ENCODE results near the gene TMC2.
"Not testable (repeated sequence)": the region's sequence is repeated elsewhere in the genome, so short reads cannot be mapped to it uniquely, and the experiment has no call there.

The TMC2 gene

GRCh38 chr20:2524709-2525506, 11.5 kb upstream of the TMC2 start:
- DNase-seq: peak; percentile 58

GRCh38 chr20:2526218-2526583, 10.2 kb upstream of the TMC2 start:
- DNase-seq: not testable (repeated sequence)

GRCh38 chr20:2527762-2528161, 8.6 kb upstream of the TMC2 start:
- DNase-seq: no peak

- no peak for DNase-seq
These were observed 7.6 kb upstream of the TMC2 start for GRCh38 chr20:2528671-2529271.

- no peak for DNase-seq
These were observed 3.3 kb upstream of the TMC2 start for GRCh38 chr20:2533118-2533517.

GRCh38 chr20:2535711-2536559, 438 bp upstream of the TMC2 start:
- DNase-seq: no peak

- no peak for DNase-seq
These were observed 728 bp downstream of the TMC2 start for GRCh38 chr20:2537101-2537500.

- no peak for DNase-seq
These were observed 2.0 kb downstream of the TMC2 start for GRCh38 chr20:2538356-2538755.

GRCh38 chr20:2538931-2539720, 2.8 kb downstream of the TMC2 start:
- DNase-seq: no peak

- DNase-seq: no peak
These were observed 5.6 kb downstream of the TMC2 start for GRCh38 chr20:2541940-2542339.

GRCh38 chr20:2542361-2542760, 6.0 kb downstream of the TMC2 start:
- DNase-seq: no peak

- no peak for DNase-seq
These were observed 7.8 kb downstream of the TMC2 start for GRCh38 chr20:2544211-2544610.

- no peak for DNase-seq
These were observed 9.2 kb downstream of the TMC2 start for GRCh38 chr20:2545594-2545993.

- DNase-seq: no peak
These were observed 21.7 kb downstream of the TMC2 start for GRCh38 chr20:2557873-2558580.

GRCh38 chr20:2558581-2559278, 22.4 kb downstream of the TMC2 start:
- DNase-seq: no peak

- DNase-seq: peak; percentile 53
These were observed 22.9 kb downstream of the TMC2 start for GRCh38 chr20:2559279-2559626.

GRCh38 chr20:2559651-2560050, 23.3 kb downstream of the TMC2 start:
- DNase-seq: peak; percentile 56

- DNase-seq: no peak
These were observed 26.7 kb downstream of the TMC2 start for GRCh38 chr20:2563116-2563515.

- DNase-seq: no peak
These were observed 28.0 kb downstream of the TMC2 start for GRCh38 chr20:2564406-2564805.

GRCh38 chr20:2575682-2576081, 39.3 kb downstream of the TMC2 start:
- DNase-seq: no peak

GRCh38 chr20:2576317-2576727, 39.9 kb downstream of the TMC2 start:
- DNase-seq: peak; percentile 29

Measured in NCI-H1092 treated with DMSO at 0.1 percent for 48 hours (cell line).